HepG2 (cell line): ENCODE results near the gene AGRN. TPM values are rescaled to one million over a fixed set of nuclear protein-coding genes. Genes with fewer than 3 reads are reported as not detected.

ENCODE experiments used
- DPF2 ChIP-seq: sonication (generic); formaldehyde crosslinking; IDR thresholded peaks from 2 replicates; pipeline ENCODE4 v1.4.0; 2020; ENCODE audit warnings: mild to moderate bottlenecking, low read depth, missing genetic modification reagents, borderline replicate concordance
- E2F1 ChIP-seq: sonication (generic); formaldehyde crosslinking; IDR thresholded peaks from 2 replicates; pipeline ENCODE4 v1.5.0; 2020; ENCODE audit warnings: missing genetic modification reagents
- GLMP ChIP-seq: sonication (generic); formaldehyde crosslinking; IDR thresholded peaks from 2 replicates; pipeline ENCODE4 v1.9.0; 2021; ENCODE audit warnings: missing genetic modification reagents, mild to moderate bottlenecking, borderline replicate concordance
- HOXA3 ChIP-seq: sonication (generic); formaldehyde crosslinking; IDR thresholded peaks from 2 replicates; pipeline ENCODE4 v1.5.0; 2020; ENCODE audit warnings: missing genetic modification reagents
- IRF1 ChIP-seq: sonication (generic); formaldehyde crosslinking; IDR thresholded peaks from 2 replicates; pipeline ENCODE4 v1.4.0; 2020; ENCODE audit warnings: low read depth, mild to moderate bottlenecking, missing genetic modification reagents
- MEIS2 ChIP-seq: sonication (generic); formaldehyde crosslinking; IDR thresholded peaks from 2 replicates; pipeline ENCODE4 v1.9.0; 2021; ENCODE audit warnings: mild to moderate bottlenecking, missing genetic modification reagents
- PPARG ChIP-seq: conservative IDR thresholded peaks from 2 replicates; pipeline ENCODE4 v1.6.1; 2016; ENCODE audit warnings: missing biosample characterization, missing genetic modification reagents
- REXO4 ChIP-seq: sonication (generic); formaldehyde crosslinking; IDR thresholded peaks from 2 replicates; pipeline ENCODE4 v1.8.0; 2022; ENCODE audit warnings: missing genetic modification reagents, mild to moderate bottlenecking, borderline replicate concordance
- SMAD3 ChIP-seq: sonication (generic); formaldehyde crosslinking; IDR thresholded peaks from 2 replicates; pipeline ENCODE4 v1.4.0; 2020; ENCODE audit warnings: missing genetic modification reagents
- XBP1 ChIP-seq: sonication (generic); formaldehyde crosslinking; IDR thresholded peaks from 2 replicates; pipeline ENCODE4 v1.5.0; 2020; ENCODE audit warnings: missing genetic modification reagents
- ZNF556 ChIP-seq: sonication (generic); formaldehyde crosslinking; IDR thresholded peaks from 2 replicates; pipeline ENCODE4 v1.4.0; 2020; ENCODE audit warnings: mild to moderate bottlenecking, missing genetic modification reagents, borderline replicate concordance
- ZNF564 ChIP-seq: sonication (generic); formaldehyde crosslinking; IDR thresholded peaks from 2 replicates; pipeline ENCODE4 v1.8.1; 2023; ENCODE audit warnings: mild to moderate bottlenecking, missing genetic modification reagents
- ZNF7 ChIP-seq: IDR thresholded peaks from 2 replicates; pipeline ENCODE4 v1.6.1; 2016; ENCODE audit warnings: missing biosample characterization, missing genetic modification reagents
- ZNF772 ChIP-seq: sonication (generic); formaldehyde crosslinking; IDR thresholded peaks from 2 replicates; pipeline ENCODE4 v1.5.0; 2020; ENCODE audit warnings: mild to moderate bottlenecking, missing genetic modification reagents
- polyA plus RNA-seq, 8 experiments: library from polyadenylated mRNA; depleted of rRNA in 3 of 8; stranded (reverse) in 7 of 8; unstranded in 1 of 8; fragments of >200 nt; fragmentation: Illumina TruSeq in 4 of 8; extraction: Trizol in 4 of 8; gene quantifications; 2 replicates each; pipeline versions ENCODE4 v1.2.1 to v1.2.3, GENCODE V29; 2011 to 2016; ENCODE audit warnings: low read depth in 4 of 8, missing spikeins in 1 of 8, mixed read lengths in 1 of 8; ENCODE audit not compliant: insufficient read depth in 1 of 8
- total RNA-seq, 5 experiments: library from RNA; depleted of rRNA; stranded (reverse); fragments of >200 nt; fragmentation: Illumina TruSeq; extraction: Trizol; gene quantifications; 2 replicates each; pipeline ENCODE4 v1.2.3, GENCODE V29; 2016; ENCODE audit warnings: low read depth in 1 of 5
- TF ChIP-seq, protein P1 (sequence below): sonication (generic); formaldehyde crosslinking; IDR thresholded peaks from 2 replicates; pipeline ENCODE4 v1.5.0; 2020; ENCODE audit warnings: mild to moderate bottlenecking, missing genetic modification reagents, borderline replicate concordance

Gene AGRN
- total and polyA plus RNA-seq, 2 of the 13 experiments (the other 11 are each of a cell fraction or from before 2014, with no cell fraction given): 29.8 to 65.2 TPM

GRCh38 chr1:1006305-1007159, 13.4 kb upstream of the AGRN start (continued):
- no peak for TF ChIP-seq GLMP (CRISPR knock-in tag)
- TF ChIP-seq ZNF556 (CRISPR knock-in tag): peak; percentile 88
- peak; percentile 90; the same call in 1 of the 2 replicates for TF ChIP-seq XBP1 (CRISPR knock-in tag)
- no peak for TF ChIP-seq REXO4 (CRISPR knock-in tag)
- TF ChIP-seq SMAD3: peak; percentile 76; the same call in 1 of the 2 replicates
- peak; percentile 45; the same call in 1 of the 2 replicates for TF ChIP-seq PPARG
- peak; percentile 52; the same call in 1 of the 2 replicates for TF ChIP-seq E2F1 (CRISPR knock-in tag)
- no peak for TF ChIP-seq ZNF7 (CRISPR knock-in tag)
- peak; percentile 91; the same call in 1 of the 2 replicates for TF ChIP-seq MEIS2 (CRISPR knock-in tag)
- TF ChIP-seq ZNF564 (CRISPR knock-in tag): no peak; the same call in 1 of the 2 replicates
- TF ChIP-seq, protein P1, sequence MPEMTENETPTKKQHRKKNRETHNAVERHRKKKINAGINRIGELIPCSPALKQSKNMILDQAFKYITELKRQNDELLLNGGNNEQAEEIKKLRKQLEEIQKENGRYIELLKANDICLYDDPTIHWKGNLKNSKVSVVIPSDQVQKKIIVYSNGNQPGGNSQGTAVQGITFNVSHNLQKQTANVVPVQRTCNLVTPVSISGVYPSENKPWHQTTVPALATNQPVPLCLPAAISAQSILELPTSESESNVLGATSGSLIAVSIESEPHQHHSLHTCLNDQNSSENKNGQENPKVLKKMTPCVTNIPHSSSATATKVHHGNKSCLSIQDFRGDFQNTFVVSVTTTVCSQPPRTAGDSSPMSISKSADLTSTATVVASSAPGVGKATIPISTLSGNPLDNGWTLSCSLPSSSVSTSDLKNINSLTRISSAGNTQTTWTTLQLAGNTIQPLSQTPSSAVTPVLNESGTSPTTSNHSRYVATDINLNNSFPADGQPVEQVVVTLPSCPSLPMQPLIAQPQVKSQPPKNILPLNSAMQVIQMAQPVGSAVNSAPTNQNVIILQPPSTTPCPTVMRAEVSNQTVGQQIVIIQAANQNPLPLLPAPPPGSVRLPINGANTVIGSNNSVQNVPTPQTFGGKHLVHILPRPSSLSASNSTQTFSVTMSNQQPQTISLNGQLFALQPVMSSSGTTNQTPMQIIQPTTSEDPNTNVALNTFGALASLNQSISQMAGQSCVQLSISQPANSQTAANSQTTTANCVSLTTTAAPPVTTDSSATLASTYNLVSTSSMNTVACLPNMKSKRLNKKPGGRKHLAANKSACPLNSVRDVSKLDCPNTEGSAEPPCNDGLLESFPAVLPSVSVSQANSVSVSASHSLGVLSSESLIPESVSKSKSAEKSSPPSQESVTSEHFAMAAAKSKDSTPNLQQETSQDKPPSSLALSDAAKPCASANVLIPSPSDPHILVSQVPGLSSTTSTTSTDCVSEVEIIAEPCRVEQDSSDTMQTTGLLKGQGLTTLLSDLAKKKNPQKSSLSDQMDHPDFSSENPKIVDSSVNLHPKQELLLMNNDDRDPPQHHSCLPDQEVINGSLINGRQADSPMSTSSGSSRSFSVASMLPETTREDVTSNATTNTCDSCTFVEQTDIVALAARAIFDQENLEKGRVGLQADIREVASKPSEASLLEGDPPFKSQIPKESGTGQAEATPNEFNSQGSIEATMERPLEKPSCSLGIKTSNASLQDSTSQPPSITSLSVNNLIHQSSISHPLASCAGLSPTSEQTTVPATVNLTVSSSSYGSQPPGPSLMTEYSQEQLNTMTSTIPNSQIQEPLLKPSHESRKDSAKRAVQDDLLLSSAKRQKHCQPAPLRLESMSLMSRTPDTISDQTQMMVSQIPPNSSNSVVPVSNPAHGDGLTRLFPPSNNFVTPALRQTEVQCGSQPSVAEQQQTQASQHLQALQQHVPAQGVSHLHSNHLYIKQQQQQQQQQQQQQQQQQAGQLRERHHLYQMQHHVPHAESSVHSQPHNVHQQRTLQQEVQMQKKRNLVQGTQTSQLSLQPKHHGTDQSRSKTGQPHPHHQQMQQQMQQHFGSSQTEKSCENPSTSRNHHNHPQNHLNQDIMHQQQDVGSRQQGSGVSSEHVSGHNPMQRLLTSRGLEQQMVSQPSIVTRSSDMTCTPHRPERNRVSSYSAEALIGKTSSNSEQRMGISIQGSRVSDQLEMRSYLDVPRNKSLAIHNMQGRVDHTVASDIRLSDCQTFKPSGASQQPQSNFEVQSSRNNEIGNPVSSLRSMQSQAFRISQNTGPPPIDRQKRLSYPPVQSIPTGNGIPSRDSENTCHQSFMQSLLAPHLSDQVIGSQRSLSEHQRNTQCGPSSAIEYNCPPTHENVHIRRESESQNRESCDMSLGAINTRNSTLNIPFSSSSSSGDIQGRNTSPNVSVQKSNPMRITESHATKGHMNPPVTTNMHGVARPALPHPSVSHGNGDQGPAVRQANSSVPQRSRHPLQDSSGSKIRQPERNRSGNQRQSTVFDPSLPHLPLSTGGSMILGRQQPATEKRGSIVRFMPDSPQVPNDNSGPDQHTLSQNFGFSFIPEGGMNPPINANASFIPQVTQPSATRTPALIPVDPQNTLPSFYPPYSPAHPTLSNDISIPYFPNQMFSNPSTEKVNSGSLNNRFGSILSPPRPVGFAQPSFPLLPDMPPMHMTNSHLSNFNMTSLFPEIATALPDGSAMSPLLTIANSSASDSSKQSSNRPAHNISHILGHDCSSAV (CRISPR knock-in tag): no peak
- TF ChIP-seq ZNF772 (CRISPR knock-in tag): peak; percentile 75; the same call in 1 of the 2 replicates
- TF ChIP-seq HOXA3 (CRISPR knock-in tag): peak; percentile 99
- peak; percentile 87 for TF ChIP-seq DPF2 (CRISPR knock-in tag)
- peak; percentile 82 for TF ChIP-seq IRF1
